ENCODE measurements around the gene CNTNAP4. TPM values are rescaled to one million over a fixed set of nuclear protein-coding genes. Genes with fewer than 3 reads are reported as not detected.

CNTNAP4 gene
- polyA plus RNA-seq, 1 donor from 2014 or later, result 75.8 TPM

- no peak for TF ChIP-seq REST (IDR thresholded peaks at IDR 0.05; ENCODE audit: borderline replicate concordance)
- no peak for TF ChIP-seq EZH2 (IDR thresholded peaks at IDR 0.05; ENCODE audit: borderline replicate concordance, insufficient read depth, low read length, poor library complexity, severe bottlenecking)
- TF ChIP-seq MXI1 (conservative IDR thresholded peaks at IDR 0.05; ENCODE audit: poor library complexity, severe bottlenecking), result no peak
- TF ChIP-seq SMC3 (conservative IDR thresholded peaks at IDR 0.05; ENCODE audit: poor library complexity), result no peak
- TF ChIP-seq TAF1 (IDR thresholded peaks at IDR 0.05; ENCODE audit: low read depth), result no peak
- no peak for TF ChIP-seq EP300 (conservative IDR thresholded peaks at IDR 0.05; ENCODE audit: poor library complexity, severe bottlenecking)
- no peak overlapping the region for H3K27ac ChIP-seq (ENCODE audit: low read length)
- no peaks in the 10 kb centered on the region for H3K79me2 ChIP-seq (replicated peaks; ENCODE audit: insufficient read depth, low read length)
- no peak overlapping the region for H2AFZ ChIP-seq (ENCODE audit: low read depth, low read length)
- no peaks in the 10 kb centered on the region for H3K36me3 ChIP-seq (ENCODE audit: insufficient read depth, low read length)
- no peaks in the 10 kb centered on the region for H3K9me2 ChIP-seq (ENCODE audit: insufficient read depth, low read length)
- H3K4me3 ChIP-seq (ENCODE audit: low read length), result no peak overlapping the region
- no peaks in the 10 kb centered on the region for H3K27me3 ChIP-seq (ENCODE audit: insufficient read depth, low read depth, low read length)
- H4K20me1 ChIP-seq (ENCODE audit: insufficient read depth), result no peaks in the 10 kb centered on the region
- no peaks in the 10 kb centered on the region for H3F3A ChIP-seq (ENCODE audit: insufficient read depth, low read length, poor library complexity, severe bottlenecking)
- H3K9me3 ChIP-seq (ENCODE audit: low read length), result no peaks in the 10 kb centered on the region
- no peak overlapping the region for H3K9ac ChIP-seq (ENCODE audit: low read length)
- no peak overlapping the region for H3K4me2 ChIP-seq (ENCODE audit: low read length)
Observed at GRCh38 chr16:76532188-76532973, 255.2 kb downstream of the CNTNAP4 start.

- Histone ChIP-seq H3K9me2 (ENCODE audit: insufficient read depth, low read length) (no peaks in the 10 kb centered on the region), H3K27me3 (ENCODE audit: insufficient read depth, low read depth, low read length) (no peaks in the 10 kb centered on the region), H3K79me2 (replicated peaks; ENCODE audit: insufficient read depth, low read length) (no peaks in the 10 kb centered on the region), H3K4me2 (ENCODE audit: low read length) (no peak overlapping the region), H3K9ac (ENCODE audit: low read length) (no peak overlapping the region), H3K36me3 (ENCODE audit: insufficient read depth, low read length) (no peaks in the 10 kb centered on the region), H3K4me3 (ENCODE audit: low read length) (no peak overlapping the region), H2AFZ (ENCODE audit: low read depth, low read length) (no peak overlapping the region), H4K20me1 (ENCODE audit: insufficient read depth) (no peaks in the 10 kb centered on the region), H3K9me3 (ENCODE audit: low read length) (no peaks in the 10 kb centered on the region), H3K27ac (ENCODE audit: low read length) (no peak overlapping the region), H3F3A (ENCODE audit: insufficient read depth, low read length, poor library complexity, severe bottlenecking) (no peaks in the 10 kb centered on the region)
- no peak for TF ChIP-seq MXI1 (conservative IDR thresholded peaks at IDR 0.05; ENCODE audit: poor library complexity, severe bottlenecking)
- TF ChIP-seq POLR2AphosphoS5 (IDR thresholded peaks at IDR 0.05), result no peak
- TF ChIP-seq EP300 (conservative IDR thresholded peaks at IDR 0.05; ENCODE audit: poor library complexity, severe bottlenecking), result no peak
- TF ChIP-seq EZH2 (IDR thresholded peaks at IDR 0.05; ENCODE audit: borderline replicate concordance, insufficient read depth, low read length, poor library complexity, severe bottlenecking), result no peak
- no peak for TF ChIP-seq SMC3 (conservative IDR thresholded peaks at IDR 0.05; ENCODE audit: poor library complexity)
- no peak for TF ChIP-seq CTCF (IDR thresholded peaks at IDR 0.05; ENCODE audit: poor library complexity, severe bottlenecking)
- no peak for TF ChIP-seq RAD21 (conservative IDR thresholded peaks at IDR 0.05)
- no peak for TF ChIP-seq REST (IDR thresholded peaks at IDR 0.05; ENCODE audit: borderline replicate concordance)
- no peak for TF ChIP-seq TAF1 (IDR thresholded peaks at IDR 0.05; ENCODE audit: low read depth)
Observed at GRCh38 chr16:76539609-76540008, 262.4 kb downstream of the CNTNAP4 start.

All from neural cell (in vitro differentiated cells).